OCI-LY1 (cell line): ENCODE data around the gene MYO16.

Source experiments
- CTCF ChIP-seq: fragments of 200-600 bp; sonication (generic), shearing (Covaris generic); IDR thresholded peaks from 2 replicates; pipeline ENCODE4 v1.5.1; 2017; ENCODE audit warnings: mild to moderate bottlenecking, antibody characterized with exemption, low read length, moderate library complexity, mixed read lengths
- EZH2 ChIP-seq: fragments of 200-600 bp; sonication (generic), shearing (Covaris generic); IDR thresholded peaks from 2 replicates; pipeline ENCODE4 v1.8.0; 2017; ENCODE audit warnings: borderline replicate concordance, mixed run types, mild to moderate bottlenecking, antibody characterized with exemption, low read length, moderate library complexity, mixed read lengths

GRCh38 chr13:108775597-108775996 is 146.2 kb downstream of the MYO16 start:
- TF ChIP-seq CTCF: no peak
- TF ChIP-seq EZH2: no peak
